ENCODE results near the gene TYW1B.

- TF ChIP-seq CTCF (IDR thresholded peaks at IDR 0.05) (no peak), POLR2A (IDR thresholded peaks at IDR 0.05) (no peak)
These were observed 250.9 kb downstream of the TYW1B start for GRCh38 chr7:72577107-72577506.

Data from esophagus squamous epithelium (tissue), 4 donors.